ENCODE measurements around the gene NUDT16L1. TPM values are rescaled to one million over a fixed set of nuclear protein-coding genes. Genes with fewer than 3 reads are reported as not detected.
A peak's percentile ranks its signal among the peaks of the same experiment; 100 is the strongest.

The NUDT16L1 gene
- total RNA-seq, 1 donor from 2014 or later: 27.3 TPM

DNA sequence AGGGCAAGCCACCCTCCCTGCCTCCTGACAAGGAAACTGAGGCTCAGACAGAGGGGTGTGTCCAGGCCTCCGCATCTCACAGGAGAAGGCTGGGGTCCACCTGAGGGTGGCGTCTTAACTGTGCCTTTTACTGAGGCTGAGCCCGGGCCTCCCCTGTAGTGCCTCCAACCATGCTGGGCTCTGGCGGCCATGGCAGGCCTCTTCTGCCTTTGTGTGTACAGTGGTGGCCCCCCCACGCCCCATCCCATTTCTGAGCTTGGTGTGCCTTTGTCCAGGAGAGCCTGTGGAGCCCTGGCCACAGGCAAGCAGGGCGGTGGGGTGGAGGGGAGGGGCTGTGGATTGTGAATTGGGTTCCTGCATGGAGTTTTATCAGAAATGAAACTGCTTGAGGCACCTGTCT lies 37.6 kb upstream of the NUDT16L1 start:
- peak overlapping the region; percentile 76 for H3K27ac ChIP-seq
- H3K4me1 ChIP-seq: peaks cover 54% of the 10 kb centered on the region
- ATAC-seq (no peak), DNase-seq (no peak)
- TF ChIP-seq, protein P1, sequence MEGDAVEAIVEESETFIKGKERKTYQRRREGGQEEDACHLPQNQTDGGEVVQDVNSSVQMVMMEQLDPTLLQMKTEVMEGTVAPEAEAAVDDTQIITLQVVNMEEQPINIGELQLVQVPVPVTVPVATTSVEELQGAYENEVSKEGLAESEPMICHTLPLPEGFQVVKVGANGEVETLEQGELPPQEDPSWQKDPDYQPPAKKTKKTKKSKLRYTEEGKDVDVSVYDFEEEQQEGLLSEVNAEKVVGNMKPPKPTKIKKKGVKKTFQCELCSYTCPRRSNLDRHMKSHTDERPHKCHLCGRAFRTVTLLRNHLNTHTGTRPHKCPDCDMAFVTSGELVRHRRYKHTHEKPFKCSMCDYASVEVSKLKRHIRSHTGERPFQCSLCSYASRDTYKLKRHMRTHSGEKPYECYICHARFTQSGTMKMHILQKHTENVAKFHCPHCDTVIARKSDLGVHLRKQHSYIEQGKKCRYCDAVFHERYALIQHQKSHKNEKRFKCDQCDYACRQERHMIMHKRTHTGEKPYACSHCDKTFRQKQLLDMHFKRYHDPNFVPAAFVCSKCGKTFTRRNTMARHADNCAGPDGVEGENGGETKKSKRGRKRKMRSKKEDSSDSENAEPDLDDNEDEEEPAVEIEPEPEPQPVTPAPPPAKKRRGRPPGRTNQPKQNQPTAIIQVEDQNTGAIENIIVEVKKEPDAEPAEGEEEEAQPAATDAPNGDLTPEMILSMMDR (IDR thresholded peaks at IDR 0.05): no peak
- H3K27me3 ChIP-seq (ENCODE audit: low read depth): no peaks in the 10 kb centered on the region
- intact Hi-C loops (cut with DNase I): no loop called here
- H3K9me3 ChIP-seq: no peaks in the 10 kb centered on the region
- H3K36me3 ChIP-seq: peaks cover 94% of the 10 kb centered on the region
- H3K4me3 ChIP-seq: no peak overlapping the region

DNA sequence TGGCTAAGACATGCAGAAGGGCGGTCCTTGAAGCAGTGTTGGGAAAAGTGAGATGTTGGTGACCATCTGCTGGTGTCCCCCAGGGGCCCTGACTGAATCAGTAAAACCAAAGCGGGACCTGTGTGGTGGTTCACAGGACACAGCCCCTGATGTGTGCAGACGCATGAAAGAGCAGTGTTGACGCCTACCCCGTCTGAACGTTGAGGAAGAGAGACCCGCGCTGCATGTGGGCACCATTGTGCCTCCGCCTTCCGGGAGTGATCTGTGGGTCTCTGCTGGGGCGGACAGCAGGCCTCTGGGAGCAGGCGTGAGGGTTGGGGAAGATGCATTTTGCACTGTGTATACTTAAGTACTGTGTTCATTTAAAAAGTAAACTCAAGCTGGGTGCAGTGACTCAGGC lies 37.1 kb upstream of the NUDT16L1 start:
- no peak for ATAC-seq
- Histone ChIP-seq H3K9me3 (no peaks in the 10 kb centered on the region), H3K27me3 (ENCODE audit: low read depth) (no peaks in the 10 kb centered on the region), H3K27ac (peak overlapping the region; percentile 13), H3K36me3 (peaks cover 90% of the 10 kb centered on the region), H3K4me1 (peaks cover 55% of the 10 kb centered on the region), H3K4me3 (no peak overlapping the region)
- intact Hi-C loops (cut with DNase I): no loop called here
- no peak for DNase-seq
- TF ChIP-seq, protein P1 (IDR thresholded peaks at IDR 0.05): no peak

DNA sequence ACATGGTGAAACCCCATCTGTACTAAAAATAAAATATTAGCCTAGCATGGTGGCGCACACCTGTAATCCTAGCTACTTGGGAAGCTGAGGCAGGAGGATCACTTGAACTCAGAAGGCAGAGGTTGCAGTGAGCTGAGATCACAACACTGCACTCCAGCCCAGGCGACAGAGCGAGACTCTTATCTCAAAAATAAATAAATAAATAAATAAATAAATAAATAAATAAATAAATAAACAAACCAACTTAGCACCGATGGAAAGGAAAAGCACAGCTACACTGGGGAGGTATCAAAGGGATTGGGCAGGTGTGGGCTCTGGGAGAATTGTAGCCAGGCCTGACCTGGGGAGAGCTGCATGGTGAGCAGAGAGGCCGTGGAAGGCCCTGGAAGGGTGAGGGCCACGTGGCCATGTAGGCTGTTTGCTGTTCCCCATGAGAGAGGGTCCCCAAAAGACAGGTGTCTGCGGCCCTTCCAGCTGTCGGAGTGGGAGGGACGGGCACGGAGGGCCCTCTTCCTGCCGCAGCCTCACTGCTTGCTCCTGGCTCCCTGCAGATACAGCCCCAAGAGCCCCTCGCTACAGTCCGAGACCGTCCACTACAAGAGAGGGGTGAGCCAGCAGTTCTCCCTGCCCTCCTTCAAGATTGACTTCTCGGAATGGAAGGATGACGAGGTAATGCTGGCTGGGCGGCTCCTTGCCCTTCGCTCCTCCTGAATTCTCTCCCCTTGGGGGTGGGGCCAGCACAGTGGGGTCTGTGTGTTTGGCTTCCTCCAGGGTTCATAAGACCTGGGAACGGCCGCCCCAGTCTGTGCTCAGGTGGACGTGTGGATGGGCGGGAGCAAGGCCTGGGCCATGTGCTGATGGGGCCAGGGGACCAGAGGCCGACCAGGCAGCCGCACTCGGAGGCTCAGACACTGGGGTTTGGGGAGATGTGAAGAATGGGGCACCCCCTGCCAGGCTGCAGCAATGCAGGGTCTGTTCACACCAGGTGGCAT lies 36.4 kb upstream of the NUDT16L1 start:
- no peak for ATAC-seq
- H3K36me3 ChIP-seq: peaks cover 83% of the 10 kb centered on the region
- no peak for DNase-seq
- H3K9me3 ChIP-seq: no peaks in the 10 kb centered on the region
- intact Hi-C loops (cut with DNase I): no loop called here
- H3K27ac ChIP-seq: peak overlapping the region; percentile 13
- peaks cover 57% of the 10 kb centered on the region for H3K4me1 ChIP-seq
- H3K27me3 ChIP-seq (ENCODE audit: low read depth): no peaks in the 10 kb centered on the region
- no peak overlapping the region for H3K4me3 ChIP-seq
- TF ChIP-seq, protein P1 (IDR thresholded peaks at IDR 0.05): no peak

DNA sequence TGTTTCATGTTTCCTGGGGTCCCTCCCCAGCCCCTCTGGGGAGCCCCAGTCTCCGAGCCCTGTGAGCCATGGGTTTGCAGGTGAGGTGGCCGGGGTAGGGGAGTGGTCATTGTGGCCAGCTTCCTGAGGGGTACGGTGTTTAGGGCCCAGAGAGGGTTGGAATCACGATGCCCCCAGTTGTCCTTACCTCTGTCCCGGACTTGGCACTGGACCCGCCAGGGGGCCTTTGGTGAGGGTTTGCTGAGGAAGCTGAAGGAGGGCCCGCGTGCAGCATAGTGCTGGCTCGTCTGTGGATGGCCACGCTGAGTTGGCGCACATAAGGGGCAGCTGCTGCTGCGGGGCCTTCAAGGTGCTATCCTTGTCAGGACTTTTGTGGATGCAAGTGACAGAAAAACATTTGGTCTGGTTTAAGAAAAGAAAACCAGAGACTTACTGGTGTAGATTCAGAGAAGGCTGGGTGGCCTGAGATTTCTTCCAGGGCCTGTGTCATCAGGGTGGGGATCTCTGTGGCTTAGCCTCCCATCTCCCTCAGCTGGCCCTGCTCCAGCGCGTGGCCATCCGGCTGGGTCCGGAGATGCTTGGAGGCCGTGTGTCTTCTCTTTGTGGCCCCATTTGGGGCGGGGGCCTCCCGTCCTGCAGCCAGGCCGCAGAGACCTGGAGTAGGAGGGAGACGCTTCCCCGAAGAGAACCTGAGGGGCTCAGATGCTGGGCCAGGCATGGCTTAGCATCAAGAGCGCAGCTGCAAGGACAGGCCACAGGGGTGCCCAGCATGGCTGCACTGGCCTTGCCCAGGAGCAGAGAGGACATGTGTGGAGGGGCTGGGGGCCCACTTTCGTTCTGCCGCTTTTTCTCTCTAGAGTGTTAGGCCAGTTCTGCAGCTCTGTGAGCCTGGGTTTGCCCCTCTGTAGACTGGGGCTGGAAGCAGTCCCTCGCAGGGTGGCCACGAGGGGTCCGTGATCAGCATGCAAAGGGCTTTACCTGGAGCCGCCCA lies 33.7 kb upstream of the NUDT16L1 start:
- ATAC-seq: no peak
- no peaks in the 10 kb centered on the region for H3K9me3 ChIP-seq
- TF ChIP-seq, protein P1 (IDR thresholded peaks at IDR 0.05): no peak
- no peak overlapping the region for H3K4me3 ChIP-seq
- peaks cover 65% of the 10 kb centered on the region for H3K4me1 ChIP-seq
- H3K36me3 ChIP-seq: peaks cover 72% of the 10 kb centered on the region
- no peak for DNase-seq
- peak overlapping the region; percentile 60 for H3K27ac ChIP-seq
- no peaks in the 10 kb centered on the region for H3K27me3 ChIP-seq (ENCODE audit: low read depth)
- intact Hi-C loops (cut with DNase I): no loop called here

DNA sequence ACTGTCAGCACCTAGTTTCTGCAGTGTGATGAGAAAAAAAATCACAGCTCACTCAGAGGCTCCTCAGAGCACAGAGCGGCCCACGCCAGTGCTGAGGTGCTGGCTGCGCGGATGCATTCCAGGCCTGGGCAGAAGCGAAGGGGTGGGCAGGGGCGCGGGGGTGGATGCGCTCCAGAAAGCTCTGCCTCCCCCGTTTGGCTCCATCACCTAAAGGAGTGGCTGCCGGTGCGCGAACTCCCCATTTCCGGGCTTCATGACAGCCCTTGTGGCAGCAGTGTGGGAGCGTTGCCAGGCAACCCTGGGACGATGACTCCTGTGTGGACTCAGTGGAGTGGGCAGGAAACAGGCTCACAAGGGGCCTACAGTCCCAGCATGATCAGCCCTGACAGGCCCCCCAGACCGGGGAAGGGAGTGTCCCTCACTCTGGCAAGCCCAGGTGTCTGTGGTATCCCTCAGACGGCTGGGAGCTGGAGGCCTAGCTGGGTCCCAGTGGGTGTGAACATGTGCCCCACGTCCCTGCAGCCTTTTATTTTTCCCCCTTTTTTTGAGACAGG lies 32.8 kb upstream of the NUDT16L1 start:
- Histone ChIP-seq H3K36me3 (peaks cover 72% of the 10 kb centered on the region), H3K4me3 (no peak overlapping the region), H3K27me3 (ENCODE audit: low read depth) (no peaks in the 10 kb centered on the region), H3K9me3 (no peaks in the 10 kb centered on the region), H3K4me1 (peaks cover 65% of the 10 kb centered on the region), H3K27ac (peak overlapping the region; percentile 60)
- DNase-seq: peak; percentile 89
- TF ChIP-seq, protein P1 (IDR thresholded peaks at IDR 0.05): no peak
- intact Hi-C loops (cut with DNase I): no loop called here
- ATAC-seq: peak; percentile 69 to 86
